Femur (tissue), 1 donor: ENCODE data around the gene LRRC15.

ENCODE experiments used
- DNase-seq: peaks from one replicate; pipeline ENCODE4 v3.0.0-alpha.2; 2017

LRRC15 gene

DNA sequence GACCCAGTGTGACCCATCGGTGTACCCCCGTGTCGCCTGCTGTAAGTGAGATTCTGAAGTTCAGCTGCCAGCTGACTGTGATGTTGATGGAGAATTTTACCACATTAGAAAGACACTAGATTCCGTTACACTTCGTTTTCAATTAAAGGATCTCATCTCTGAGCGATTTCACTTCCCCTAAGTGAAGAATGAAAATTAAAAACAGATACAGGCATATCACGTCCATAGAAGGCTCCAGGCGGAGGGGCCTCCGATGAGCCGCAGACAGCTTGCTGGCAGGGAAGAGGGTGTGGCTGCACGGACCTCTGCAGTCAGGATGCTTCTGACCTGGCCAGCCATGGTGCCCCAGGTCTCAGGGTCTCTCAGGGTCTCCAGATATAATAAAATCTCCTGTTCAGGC lies 11.9 kb downstream of the LRRC15 start:
- DNase-seq = no peak

DNA sequence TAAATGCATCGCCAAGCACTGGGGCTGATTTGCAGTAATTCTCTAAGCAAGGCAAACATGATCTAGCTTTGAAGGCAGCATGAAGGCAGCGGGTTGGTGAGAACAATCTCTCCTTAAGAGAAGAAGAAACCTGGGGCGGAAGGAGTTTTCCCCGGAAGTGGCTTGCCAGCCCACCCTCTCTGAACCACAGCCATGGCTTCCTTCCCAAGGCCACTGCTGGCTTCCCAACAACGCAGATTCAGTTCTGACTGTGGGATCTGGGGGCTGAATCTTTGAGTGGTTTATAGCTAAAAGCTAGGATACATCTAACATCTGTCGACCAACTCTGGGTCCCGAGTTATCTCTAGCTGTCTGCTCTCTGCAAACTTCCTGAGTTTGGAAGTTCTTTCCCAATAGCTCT lies 14.2 kb downstream of the LRRC15 start:
- DNase-seq = peak; percentile 53

DNA sequence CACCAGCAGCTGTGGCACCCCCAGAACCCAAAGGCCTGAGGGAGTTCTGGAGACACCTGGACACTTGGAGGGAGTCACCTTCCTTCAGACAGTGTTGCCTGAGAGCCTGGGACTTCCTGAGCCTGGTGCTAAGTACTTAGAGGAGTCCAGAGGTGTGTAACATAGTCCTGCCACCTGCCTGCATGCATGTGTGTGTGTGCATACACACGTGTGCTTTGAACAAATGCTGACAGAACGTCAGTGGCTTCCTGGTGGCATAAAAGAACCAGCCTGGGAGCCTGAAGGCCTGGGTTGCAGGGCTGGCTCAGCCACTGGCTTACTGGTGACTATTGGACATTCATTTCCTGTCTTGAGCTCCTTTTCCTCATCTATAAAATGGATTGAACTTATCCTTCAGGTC lies 15.2 kb downstream of the LRRC15 start:
- no peak for DNase-seq

DNA sequence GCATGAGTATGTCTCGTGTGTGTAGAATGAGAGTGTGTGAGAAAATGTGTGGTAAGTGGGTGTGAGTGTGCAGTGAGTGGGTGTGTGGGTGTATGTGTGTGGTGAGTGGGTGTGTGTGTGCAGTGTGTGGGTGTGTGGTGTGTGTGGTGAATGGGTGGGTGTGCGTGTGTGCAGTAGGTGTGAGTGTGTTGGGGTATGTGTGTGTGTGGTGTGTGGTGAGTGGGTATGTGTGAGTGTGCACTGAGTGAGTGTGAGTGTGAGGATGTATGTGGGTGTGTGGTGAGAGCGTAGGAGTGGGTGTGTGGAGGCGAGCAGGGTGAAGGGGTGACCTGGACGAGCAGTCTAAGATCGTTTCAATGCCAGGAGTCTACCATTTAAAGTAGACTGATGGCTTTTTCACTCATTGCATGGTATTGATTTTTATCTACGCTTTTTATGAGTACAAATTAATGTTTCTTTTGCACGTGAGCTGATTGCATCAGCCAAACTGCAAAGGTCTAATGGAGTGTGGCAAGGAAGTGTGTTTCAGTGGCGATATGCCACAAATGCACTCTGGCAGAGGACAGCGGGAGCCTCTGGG lies 16.8 kb downstream of the LRRC15 start:
- DNase-seq = no peak

DNA sequence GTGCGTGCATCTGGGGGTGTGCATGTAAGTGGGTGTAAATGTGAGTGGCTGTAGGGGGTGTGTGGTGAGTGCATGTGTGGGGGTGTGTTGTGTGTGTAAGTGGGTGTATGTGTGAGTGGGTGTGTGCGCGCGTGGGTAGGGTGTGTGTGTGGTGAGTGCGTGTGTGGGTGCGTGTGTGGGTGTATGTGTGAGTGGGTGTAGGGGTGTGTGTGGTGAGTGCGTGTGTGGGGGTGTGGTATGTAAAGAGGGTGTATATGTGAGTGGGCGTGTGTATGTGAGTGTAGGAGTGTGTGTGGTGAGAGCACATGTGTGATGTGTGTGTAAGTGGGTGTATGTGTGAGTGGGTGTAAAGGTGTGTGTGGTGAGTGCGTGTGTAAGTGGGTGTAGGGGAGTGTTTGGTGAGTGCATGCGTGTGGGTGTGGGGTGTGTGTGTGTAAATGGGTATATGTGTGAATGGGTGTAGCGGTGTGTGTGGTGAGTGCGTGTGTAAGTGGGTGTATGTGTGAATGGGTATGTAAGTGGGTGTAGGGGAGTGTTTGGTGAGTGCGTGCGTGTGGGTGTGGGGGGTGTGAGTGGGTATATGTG lies 17.5 kb downstream of the LRRC15 start:
- no peak for DNase-seq

DNA sequence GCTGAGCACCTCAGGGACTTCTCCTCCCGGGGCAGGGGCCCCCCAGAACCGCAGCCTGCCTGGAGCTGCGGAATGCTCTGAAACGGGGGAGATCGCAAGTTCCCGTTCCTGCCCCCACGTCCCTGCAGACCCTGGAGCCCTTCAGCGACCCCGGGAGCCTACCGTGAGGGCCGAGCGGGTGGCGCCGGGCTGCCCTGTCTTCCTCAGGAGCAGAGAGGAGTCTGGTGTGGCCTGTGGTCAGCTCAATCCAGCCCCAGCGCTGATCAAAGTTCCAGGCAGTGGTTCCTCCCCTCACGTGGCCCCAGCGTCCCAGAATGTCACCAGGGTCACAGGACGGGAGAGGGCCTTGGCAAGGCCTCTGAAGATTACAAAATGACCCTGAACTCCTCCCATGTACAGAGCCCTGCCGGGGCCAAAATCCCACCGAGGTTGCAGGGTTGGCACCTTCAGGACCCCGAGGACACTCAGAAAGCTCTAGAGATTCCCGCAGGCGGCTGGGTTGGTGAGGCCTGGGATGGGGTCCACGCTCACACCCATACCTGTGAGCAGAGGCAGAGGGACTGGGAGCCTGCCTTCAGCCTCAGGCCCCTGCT lies 18.4 kb downstream of the LRRC15 start, which contains the start of gene CPN2:
TSS of gene CPN2 (minus strand) at position 249 of the 593 bp plus-strand sequence. CDS start 8,626 bp downstream, outside the sequence.
- peak; percentile 37 for DNase-seq

DNA sequence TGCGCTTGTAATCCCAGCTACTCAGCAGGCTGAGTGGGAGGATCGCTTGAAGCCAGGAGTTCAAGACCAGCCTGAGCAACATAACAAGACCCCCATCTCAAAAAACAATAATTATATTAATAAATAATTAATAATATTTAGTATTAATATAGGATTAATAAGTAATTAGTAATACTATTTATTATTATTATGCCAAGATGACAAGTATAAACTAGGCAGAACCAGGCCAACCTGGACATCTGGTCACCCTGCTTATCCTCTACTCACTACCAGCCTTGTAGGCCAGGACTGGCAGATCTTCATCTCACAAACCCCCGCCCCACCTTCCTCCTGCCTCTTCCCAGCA lies 18.8 kb downstream of the LRRC15 start:
- no peak for DNase-seq

DNA sequence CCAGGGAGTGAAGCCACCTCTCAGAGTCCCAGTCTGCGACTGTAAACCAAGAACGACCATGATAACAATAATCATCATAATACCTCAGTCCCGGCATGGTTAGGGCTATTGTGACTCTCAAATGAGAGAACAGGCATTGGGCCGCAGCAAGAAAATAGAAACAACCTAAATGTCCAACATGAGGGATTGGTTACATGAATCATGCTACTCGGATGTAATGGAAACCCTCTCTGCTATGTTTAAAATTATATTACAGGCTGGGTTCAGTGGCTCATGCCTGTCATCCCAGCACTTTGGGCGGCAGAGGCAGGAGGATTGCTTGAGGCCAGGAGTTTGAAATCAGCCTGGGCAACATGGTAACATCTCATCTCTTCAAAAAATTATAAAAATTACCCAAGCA lies 21.2 kb downstream of the LRRC15 start:
- DNase-seq = peak; percentile 29

DNA sequence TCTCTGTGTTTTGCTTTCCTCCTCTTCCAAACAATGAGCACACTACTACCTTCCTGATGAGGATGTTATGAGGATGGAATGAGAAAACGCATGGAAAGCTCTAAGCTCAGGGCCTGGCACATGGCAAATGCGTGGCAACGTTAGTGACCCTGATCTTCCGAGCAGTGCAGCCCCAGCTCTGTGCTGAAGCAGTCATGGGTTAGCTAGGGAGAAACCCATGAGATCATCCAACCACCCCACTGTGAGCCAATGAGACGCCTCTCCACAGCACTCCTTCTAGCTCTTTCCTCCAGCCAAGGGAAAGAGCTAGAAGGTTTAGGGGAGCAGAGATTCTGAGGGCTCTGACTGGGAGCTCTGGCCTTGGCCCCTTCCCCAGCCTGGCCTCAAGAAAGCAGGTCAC lies 22.9 kb downstream of the LRRC15 start:
- peak; percentile 41 for DNase-seq

DNA sequence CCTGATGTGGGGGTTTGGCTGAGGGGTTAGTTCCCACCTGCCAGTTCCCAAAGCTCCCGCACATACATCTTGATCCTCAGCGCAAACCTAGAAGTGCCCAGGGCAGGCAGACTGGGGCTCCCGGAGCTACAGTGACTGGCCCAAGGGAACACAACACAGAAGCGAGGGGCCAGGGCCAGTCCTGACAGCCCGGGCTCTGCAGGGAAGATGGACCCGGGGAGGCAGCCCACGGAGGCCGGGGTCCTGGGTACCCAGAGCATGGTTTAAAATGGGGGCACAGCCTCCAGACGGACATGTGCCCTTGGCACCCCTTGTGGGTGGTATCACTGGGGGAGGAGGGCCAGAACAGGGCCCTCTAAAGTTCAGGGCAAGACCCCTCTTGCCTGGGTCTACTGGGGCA lies 23.5 kb downstream of the LRRC15 start:
- DNase-seq = no peak

DNA sequence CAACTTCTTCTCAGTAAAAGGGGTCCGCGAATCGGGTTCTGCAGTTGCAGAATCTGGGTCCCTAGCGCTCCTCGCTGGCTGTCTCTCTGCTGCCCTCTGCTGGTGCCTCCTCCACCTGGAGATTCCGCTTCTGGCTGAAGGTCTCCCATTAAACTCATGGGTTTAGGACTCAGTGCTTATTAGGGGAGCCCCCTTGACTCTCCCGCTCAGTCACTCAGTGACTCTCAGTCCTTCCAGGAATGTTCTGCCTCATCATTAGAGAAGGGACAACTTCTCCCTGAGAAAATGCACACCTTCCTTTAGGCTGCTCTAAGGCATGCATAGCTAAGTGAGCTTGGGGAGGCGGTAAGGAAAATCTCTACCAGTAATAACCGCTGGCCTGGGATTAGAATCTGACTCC lies 25.5 kb downstream of the LRRC15 start:
- peak; percentile 82 for DNase-seq

DNA sequence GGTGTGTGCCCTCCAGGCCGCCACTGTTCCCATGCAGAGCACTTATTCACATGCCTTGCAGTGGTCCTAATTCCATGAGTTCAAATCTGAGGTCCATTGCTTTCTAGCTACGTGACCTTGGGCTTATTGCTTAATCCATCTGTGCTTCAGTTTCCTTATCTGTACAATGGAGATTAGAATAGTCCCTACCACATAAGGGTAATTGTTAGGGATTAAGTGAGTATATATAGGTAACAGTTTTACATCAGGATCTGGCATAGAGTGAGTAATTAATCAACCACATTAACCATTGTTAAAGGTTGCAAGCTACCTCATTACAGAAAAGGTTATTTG lies 26.0 kb downstream of the LRRC15 start:
- DNase-seq = no peak

DNA sequence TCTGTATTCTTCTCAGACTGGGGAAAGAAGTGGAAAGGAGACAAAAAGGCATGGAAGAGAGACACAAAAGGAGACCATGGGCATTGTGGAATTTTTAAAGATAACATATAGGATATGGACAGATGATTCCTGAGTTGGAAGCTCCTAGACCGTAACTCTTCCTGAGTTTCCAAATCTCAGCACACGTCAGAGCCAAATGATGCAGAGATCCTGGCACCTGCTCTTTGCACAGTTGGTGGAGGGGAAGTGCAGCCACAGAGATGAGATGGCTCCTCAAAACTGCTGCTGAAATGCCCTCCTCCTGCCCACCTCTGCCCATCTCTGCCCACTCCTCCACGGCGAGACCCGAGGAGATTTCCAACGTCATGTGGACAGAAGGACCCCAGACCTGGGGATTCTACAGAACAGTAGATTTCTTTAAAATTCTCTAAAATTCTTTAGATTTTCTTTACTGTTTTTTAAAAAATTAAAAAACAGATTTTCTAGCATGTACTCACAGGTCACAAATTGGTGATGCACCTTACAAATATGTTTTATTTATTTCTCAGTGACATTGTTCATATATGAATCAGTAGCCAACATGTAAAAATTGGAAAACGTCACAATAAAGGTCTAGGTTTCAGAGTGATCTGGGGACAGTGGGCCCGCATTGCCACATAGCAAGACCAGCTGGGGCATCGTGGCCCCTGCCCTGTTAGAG lies 26.5 kb downstream of the LRRC15 start:
- no peak for DNase-seq

DNA sequence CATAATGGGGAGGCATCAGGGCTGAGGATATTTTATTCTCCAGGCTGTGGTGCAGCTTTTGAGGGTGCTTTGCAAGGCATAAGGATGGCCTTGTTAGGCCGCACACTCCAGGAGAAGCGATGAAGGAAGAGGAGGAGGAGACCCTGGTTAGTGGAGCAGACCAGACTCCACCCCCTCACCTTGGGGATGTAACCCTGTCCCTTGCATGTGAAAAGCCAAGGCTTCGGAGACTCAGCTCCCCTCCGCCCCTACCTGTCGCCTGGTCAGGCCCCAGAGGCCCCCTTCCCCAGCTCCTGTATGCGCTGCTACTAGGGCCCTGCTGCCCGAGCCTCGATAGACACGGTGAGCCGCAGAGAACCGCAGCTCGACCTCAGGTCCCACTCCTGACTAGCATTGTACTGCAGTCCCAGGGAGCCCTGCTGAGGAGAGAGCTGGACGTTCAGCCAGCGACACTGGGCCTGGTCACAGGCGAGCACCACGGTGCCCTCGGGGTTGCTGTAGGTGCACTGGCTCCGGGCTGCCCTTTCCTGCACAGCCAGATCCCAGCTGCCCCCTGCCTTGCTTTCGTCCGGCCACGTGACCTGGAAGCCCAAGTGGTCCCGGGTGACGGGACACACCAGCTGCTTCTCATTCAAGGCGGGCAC lies 28.7 kb downstream of the LRRC15 start:
- no peak for DNase-seq

DNA sequence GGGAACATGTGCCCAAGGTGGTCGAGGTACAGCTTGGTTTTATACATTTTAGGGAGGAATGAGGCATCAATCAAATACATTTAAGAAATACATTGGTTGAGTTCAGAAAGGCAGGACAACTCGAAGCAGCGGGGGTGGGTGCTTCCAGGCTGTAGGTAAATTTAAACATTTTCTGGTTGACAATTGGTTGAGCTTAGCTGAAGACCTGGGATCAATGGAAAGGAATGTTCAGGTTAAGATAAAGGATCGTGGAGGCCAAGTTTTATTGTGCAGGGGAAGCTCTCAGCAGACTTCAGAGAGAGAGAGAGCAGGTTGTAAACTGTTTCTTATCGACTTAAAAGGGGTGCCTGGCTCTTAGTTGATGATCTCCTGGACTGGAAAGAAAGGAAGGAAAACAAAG lies 29.7 kb downstream of the LRRC15 start:
- no peak for DNase-seq

DNA sequence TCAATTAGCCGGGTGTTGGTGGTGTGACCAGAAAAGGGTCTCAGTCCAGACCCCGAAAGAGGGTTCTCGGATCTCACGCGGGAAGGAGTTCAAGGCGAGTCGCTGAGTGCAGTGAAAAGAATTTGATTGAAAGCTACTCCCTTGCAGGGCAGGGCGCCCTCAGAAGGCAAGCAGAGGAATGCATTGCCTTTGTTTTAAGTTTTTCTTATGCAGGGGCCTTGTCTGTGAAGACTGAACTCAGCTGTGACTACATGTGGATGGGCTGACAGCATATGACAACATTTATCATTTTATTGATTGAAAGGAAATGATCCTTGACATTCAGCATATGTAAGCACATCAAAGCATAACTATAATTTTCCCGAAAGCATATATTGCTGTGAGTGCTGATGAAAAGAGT lies 30.2 kb downstream of the LRRC15 start:
- no peak for DNase-seq

DNA sequence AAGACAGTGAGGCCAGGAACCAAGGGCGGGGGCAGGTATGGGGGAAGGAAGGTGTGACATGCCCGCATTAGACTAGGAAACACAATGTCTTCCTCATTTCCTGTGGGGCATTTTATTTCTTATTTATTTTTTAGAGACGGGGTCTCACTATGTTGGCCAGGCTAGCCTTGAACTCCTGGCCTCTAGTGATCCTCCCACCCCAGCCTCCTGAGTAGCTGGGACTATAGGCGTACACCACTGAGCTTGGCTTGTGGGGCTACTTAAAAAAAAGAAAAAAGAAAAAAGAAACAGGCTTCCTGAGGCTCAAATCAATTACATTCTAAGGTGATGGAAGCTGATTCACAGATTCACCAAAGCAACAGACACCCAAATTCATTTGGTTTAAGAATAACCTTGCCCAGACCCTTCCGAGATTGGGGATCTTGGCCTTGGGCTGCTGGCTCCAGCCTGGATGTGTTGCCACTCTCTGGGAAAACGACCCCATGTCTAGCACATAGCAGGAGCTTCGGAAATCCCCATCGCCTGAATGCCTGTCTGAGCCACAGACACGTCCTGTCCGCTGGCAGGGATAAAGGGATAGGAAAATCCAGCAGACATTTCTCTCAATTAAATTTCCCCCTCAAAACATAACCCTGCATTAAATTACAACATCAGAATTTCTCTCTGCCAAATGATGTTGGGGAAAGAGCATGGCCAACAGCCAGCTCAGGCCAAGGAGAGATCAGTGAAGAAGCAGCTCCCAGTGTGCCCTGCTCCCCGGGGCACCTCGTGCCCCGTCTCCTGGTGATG lies 31.4 kb downstream of the LRRC15 start:
- peak; percentile 46 for DNase-seq

DNA sequence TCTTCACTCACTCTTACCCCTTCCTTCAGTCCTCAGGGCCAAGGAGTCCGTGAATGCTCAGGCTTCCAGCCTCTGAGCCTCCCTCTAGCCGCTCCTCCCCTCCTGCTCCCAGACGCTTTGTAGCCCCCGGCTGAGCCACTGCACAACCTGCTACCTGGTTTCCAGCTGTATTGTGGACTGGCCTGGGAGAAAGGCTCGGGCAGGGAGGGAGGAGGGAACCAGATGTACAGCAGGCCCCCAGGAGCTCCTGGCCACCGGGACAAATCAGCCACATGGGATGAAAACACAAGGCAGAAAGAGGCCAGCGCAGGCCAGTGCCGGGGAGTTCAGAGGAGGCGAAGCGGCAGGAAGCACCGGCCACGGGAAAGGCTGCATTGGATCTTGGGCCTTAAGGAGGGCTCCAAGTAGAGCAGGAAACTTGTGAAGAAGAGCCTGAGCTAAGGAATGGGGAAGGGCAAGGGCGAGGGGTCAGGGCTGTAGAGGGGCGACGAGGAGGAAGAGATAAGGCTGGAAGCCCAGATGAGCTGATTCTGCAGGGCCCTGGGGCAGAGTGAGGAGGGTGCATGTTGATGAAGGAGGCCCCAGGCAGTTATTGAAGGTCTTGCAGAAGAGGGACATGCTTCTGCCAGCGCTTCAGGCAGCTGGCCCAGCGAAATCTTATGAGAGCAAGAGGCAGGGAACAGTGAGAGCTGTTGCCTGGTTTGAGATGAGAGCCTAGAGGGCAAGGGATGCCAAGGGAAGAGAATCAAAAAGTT lies 32.8 kb downstream of the LRRC15 start:
- no peak for DNase-seq

DNA sequence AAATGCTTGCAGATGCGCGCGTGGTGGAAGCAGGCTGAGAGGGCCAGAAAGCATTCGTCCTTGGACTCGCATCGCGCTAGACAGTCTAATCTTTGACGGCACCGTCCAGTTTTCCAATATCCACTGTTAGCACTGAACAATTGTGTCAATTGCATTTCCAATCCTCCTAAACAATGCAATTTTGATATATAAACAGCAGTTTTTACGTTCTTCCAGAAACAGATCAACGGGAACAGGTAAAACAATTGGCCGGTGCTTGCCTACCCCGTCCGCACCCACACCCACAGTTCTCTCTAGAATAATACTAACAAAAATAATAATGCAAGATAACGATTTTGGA lies 35.6 kb downstream of the LRRC15 start:
- no peak for DNase-seq

DNA sequence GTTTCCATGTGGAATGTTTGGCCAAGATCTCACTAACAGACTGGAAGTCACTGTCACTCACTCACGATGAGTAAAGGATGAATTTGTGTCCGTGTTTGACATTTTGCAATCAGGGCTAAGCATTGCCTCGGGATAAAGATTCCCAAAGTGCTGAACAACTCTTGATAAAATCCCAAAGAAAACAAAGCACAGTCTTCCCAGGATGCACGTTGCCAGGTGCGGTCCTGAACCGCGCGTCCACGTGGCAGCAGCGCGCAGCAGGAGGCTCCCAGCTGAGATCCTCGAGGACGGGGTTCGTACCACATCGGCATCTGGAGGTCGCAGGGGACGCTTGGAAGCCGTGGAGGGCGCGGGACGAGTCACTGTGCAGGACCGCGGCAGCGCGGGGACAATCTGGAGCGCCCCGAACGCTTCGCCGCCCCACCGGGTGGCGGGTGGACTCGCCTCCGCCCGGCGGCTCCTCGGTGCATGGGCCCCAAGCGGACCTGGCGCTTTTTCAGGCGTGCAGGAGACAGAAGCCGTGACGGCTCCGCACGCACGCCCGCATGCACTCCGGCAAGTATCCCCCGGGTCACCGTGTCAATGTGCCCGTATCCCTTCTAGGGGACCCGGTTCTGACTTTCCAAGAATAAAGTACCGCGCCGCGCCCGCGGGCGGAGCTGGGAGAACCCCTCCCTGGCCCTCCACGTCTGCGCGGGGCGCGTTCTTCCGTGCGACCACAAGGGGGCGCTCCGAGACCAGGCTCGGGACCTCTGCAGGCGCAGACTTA lies 36.1 kb downstream of the LRRC15 start:
- DNase-seq = peak; percentile 94

DNA sequence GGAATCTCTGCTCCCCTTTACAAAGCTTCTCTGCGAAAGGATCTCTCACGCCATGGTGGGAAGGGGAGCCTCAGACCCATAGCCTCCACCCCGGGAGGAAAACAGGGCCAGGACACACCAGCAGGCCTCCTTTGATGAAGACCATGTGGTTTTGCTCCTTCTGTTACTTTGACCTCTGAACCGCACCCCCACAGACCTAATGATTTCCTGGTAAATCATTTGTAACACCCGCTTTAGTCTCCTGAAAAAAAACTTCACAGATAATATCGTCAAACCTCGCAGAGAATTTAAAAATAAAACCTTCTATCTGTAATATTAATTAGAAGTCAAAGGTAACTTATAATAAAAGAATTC lies 36.7 kb downstream of the LRRC15 start:
- DNase-seq = no peak

DNA sequence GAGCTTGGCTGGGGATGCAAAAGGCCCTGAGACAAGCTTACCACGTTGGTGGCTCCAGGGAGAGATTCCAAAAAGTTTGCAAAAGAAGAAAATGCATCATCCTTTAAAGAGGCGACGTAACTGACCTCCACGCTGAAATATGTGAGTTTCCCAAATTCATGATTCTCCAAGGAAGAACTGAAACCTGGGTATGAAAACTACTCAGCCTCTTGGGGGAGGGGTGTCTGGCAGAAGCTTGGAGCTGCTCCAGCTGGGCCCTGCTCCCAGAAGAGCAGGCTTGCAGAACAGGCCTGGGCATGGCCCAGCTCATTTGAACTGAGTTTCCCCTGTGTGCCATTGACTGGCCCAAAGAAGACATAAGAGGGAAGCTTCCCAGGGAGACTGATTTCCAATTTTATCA lies 39.0 kb downstream of the LRRC15 start:
- DNase-seq = peak; percentile 21
